HG03469 (cell line): ENCODE measurements around the gene YEATS4.
"Not testable (repeated sequence)": the region's sequence is repeated elsewhere in the genome, so short reads cannot be mapped to it uniquely, and the experiment has no call there.

Experiments used
- ATAC-seq: cut with Tn5 transposase; IDR thresholded peaks from one replicate; pipeline ENCODE4 v1.9.1; 2021; ENCODE audit warnings: mild to moderate bottlenecking, moderate library complexity, moderate number of reproducible peaks; ENCODE audit not compliant: unreplicated experiment

Gene YEATS4

GRCh38 chr12:69359531-69360347 is at the start of gene YEATS4:
YEATS4 (plus strand) TSS chr12:69359743; CDS start chr12:69359973, 230 bp downstream.
- ATAC-seq, result peak; percentile 61

GRCh38 chr12:69313209-69313608 is 46.3 kb upstream of the YEATS4 start:
- no peak for ATAC-seq

- not testable (repeated sequence) for ATAC-seq
These were observed 42.8 kb upstream of the YEATS4 start for GRCh38 chr12:69316784-69317183.

GRCh38 chr12:69317233-69317632 is 42.3 kb upstream of the YEATS4 start:
- not testable (repeated sequence) for ATAC-seq

GRCh38 chr12:69318225-69318624 is 41.3 kb upstream of the YEATS4 start:
- ATAC-seq, result no peak

- ATAC-seq, result no peak
These were observed 38.2 kb upstream of the YEATS4 start for GRCh38 chr12:69321351-69321750.

GRCh38 chr12:69324797-69325466 is 34.6 kb upstream of the YEATS4 start:
- peak; percentile 98 for ATAC-seq

GRCh38 chr12:69328426-69328825 is 31.1 kb upstream of the YEATS4 start:
- no peak for ATAC-seq

- ATAC-seq, result no peak
These were observed 29.7 kb upstream of the YEATS4 start for GRCh38 chr12:69329669-69330428.

- ATAC-seq, result peak; percentile 53
These were observed 28.8 kb upstream of the YEATS4 start for GRCh38 chr12:69330475-69331473.

GRCh38 chr12:69331519-69331908 is 28.0 kb upstream of the YEATS4 start:
- no peak for ATAC-seq

GRCh38 chr12:69331909-69332684 is 27.4 kb upstream of the YEATS4 start:
- ATAC-seq, result no peak

- no peak for ATAC-seq
These were observed 26.7 kb upstream of the YEATS4 start for GRCh38 chr12:69332815-69333358.

- ATAC-seq, result no peak
These were observed 25.4 kb upstream of the YEATS4 start for GRCh38 chr12:69334158-69334557.

GRCh38 chr12:69337311-69338090 is 22.0 kb upstream of the YEATS4 start:
- no peak for ATAC-seq

- no peak for ATAC-seq
These were observed 21.3 kb upstream of the YEATS4 start for GRCh38 chr12:69338120-69338859.

GRCh38 chr12:69338936-69339335 is 20.6 kb upstream of the YEATS4 start:
- ATAC-seq, result no peak

GRCh38 chr12:69339999-69340398 is 19.5 kb upstream of the YEATS4 start:
- ATAC-seq, result no peak
